Measurements from ENCODE around the gene GRAMD2A.

The GRAMD2A gene

DNA sequence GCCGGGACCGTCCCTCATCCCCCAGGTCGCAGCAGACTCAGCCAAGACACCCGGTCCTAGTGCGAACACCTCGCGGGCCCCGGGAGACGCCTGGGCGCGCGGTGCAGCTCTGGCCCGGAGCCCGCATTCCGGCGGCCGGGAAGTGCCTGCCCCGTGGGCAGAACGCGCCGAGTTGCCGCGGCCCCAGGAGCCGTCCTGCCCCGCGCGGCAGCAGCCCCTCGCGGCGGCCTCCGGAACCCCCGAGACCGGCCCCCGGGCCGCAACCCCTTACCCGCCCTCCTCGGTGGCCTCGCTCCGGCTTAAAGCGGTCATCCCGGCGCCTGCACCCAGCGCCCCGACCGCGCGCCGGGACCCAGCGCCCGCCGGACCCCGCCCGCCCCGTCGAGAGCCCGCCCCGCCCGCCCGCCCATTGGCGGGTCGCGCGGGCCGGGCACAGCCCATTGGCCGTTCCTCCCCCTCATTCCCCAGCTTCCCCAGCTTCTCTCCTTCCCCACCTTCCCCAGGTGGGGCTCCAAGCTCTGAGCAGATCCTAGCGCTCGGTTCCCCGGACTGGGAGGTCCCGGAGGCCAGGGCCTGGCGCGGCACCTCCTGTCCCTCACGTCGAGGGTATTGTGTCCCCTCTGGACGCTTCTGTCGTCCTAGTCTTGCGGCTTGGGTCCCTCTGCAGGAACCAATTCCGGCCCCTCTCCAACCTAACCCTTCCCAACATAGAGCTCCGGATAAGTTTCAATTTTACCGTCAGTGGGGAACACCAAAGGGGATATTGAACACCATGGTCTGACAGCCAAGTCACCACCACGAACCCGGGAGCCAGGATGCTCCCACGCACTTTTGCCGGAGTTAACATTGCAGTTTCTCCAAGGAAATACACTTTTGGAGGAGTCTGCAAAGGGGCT, at the start of gene GRAMD2A:
Gene GRAMD2A (minus strand): TSS at position 328 of the 896 bp plus-strand sequence.
- DNase-seq: peak; percentile 22 to 46

DNA sequence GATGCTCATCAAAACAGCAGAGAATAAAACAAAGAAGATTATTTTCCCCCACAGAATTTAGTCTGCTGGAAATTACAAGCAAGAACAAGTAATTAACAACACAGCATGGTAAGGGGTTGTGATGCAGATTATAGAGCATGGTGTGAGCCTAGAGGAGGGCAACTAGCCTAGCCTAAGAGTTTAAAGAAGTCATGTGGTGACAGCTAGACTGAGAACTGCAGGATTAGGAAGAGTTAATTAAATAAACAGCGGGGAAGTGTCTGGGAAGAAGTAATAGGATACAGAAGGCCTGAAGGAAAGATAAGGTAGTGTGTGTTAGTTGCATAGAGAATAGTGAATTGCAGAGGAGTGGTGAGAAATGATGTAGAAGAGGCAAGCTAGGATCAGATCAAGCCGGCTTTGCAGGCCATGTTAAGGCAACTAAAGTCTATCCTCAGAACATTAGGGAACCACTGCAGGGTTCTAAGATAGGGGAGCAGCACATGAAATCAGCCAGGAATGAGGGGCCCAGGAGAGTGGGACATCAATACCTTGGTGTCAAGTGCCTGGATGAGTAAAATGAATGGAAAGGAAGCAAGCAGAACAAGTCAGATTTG, 45.3 kb upstream of the GRAMD2A start:
- DNase-seq: no peak

DNA sequence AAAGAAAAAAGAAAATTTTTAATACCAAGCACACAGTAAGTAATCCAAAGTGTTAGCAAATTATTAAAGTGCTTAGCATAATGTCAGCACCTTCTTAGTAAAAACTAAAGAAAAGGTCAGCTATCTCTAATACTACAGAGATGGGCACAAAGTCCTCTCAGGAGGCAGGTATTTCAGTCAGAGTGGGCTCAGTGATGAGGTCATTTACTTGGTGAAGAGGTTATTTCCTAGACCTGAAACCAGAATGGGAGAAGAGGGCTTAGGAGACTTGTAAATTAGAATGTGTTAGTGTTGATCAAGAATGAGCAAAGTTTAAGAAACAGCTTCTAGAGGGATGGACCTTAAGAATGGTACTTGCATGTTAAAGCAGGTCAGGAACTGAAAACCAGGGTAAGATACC, 42.1 kb upstream of the GRAMD2A start:
- DNase-seq: no peak

DNA sequence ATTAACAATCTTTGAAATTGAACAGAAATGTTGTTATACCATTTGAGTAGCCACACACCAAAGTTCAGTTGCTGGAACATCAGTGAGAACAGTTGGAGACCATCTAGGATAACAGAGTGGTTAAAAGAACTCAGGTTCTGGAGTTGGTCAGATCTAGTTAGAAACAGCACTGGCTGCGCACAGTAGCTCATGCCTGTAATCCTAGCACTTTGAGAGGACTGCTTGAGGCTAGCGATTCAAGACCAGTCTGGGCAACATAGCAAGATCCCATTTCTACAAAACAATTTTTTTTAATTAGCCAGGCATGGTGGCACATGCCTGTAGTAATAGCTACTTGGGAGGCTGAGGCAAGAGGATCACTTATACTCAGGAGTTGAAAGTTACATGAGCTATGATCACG, 41.0 kb upstream of the GRAMD2A start:
- no peak for DNase-seq

DNA sequence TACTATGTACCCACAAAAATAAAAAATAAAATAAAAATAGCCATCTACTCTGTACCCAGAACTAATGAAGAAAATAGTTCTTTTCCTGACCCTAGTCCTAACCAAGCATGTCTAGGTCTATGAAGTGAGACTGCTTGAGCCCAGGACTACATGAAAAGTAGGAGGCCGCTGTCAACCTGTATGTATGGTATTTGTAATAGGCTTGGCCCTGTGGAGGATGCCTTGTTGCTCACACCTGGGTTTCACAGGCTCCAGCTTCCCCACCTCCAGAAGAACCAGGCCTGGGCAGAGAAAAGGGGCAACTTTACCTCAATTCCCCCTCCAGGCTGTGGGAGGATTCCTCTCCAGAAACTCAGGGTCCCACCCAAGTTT, 40.3 kb upstream of the GRAMD2A start:
- no peak for DNase-seq

DNA sequence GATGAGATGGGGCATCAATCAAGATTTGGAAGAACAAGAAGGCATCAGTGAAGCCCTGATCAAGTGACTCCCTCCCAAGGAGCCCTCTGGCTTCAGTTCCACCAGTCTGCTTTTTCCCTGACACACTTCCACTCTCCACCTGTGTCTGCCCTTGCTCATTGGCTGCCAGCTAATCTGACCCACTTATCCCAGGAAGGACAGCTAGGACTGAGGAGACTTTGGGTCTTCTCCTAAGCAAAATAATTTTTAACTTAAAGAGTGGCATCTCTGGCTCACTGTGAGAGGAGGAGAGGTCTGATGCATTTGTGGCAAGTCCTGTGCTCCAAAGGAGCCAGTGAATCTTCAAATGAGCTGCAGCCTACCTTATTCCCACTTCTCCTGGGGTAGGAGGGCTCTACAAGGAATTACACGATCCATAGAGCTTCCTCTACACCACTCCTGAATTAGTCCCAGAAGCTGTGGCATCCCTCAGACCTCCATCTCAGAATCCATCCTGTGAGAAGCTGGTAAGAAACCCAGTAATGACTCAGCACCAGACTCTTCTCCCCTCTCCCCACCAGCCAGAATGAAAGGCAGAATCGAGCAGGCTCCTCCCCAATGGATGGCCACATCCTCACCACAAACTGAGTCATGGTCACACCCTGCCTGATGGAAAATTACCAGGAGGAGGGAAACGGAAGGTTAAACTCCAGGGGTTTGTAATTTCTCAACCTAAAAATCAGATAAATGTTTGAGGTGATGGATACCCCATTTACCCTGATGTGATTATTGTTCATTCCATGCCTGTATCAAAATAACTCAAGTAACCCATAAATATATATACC, 39.7 kb upstream of the GRAMD2A start:
- DNase-seq: peak; percentile 61 to 70

DNA sequence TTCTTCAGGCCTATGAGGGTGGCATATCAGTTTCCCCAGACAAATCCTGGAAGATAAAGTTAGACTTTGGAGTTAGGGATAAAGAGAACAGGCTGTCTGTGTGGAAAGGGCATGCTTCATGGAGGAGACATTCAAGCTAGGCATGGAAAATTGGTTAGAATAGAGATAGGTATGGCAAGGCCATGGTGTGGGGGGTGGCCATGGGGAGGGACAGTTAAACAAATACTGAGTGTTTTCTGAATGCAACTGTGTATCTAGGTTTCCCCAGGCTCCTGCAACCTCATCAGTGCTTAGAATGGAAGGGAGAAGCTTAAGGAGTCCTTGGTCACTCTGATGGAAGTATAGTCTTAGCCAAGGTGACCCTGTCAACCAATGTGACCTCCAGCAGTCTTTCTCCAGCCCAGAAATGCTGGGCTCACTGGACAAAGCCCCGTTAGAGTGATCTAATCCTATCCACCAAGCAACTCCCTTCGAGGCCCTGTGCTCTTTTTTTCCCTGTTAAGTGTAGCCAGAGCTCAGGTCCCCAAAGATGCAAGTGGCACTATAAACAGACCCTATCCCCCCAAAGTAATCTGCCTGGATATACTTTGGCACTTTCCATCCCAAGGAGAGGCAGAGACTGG, 38.9 kb upstream of the GRAMD2A start:
- DNase-seq: no peak

DNA sequence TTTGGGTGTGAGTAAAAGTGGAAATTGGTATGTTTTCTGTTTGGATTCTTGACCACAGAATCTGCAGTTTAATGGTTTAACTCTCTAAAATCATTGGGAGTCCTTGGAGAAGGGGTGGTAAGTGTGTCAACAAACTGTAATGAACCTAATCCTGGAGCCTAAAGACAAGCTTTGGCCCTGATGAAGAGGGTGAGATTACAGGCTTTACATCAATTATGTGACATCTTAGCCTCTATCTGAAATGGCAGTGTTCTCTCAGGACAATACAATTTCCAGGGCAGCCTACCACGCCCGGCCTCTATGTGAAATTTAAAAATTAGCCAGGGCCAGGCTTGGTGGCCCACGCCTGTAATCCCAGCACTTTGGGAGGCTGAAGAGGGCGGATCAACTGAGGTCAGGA, 37.7 kb upstream of the GRAMD2A start:
- no peak for DNase-seq

DNA sequence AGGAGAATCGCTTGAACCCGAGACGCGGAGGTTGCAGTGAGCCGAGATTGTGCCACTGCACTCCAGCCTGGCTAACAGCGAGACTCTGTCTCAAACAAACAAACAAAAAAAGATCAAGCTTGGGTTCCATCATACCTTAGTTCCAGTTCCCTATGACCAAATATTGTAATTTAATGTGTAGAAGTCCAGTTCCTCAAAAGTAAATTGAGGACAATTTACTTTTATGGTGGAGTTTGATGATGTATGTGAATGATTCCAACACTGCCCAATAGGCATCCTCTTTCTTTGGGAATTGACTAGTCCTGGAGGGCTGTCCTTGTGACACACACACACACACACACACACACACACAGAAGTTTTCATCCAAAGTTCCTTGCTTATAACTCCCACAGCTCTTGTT, 36.2 kb upstream of the GRAMD2A start:
- no peak for DNase-seq

DNA sequence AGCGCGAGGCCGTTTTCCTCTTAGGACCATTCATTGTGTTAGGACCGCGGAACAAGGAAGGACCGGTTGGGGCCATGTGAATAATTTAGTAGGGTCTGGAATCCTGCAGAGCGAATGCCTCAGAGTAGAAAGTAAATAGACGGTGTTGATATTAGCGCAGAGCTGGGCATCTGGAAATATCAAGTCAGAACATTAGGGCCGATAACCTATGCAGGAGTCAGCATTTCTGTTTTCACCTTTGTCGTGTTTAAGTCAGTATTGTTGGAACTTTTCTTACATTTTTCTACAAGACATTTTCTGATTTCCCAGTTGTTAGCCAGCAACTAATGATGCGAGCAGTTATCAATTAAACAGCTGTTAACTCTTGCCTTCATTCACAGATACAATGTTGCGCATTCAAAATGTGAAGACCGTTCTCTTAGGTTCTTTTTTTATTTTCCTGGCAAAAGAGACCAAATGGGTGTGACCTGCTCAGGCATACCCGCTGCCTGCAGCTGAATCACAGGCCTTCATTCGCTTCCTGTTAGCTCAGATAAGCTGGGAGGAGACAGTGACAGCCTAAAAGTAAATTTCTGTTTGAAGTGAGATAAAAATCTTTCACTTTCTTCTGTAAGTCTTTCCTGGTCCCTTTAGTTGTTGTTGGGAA, 34.4 kb upstream of the GRAMD2A start:
- DNase-seq: peak in 1 of 2 donors; percentile 26

DNA sequence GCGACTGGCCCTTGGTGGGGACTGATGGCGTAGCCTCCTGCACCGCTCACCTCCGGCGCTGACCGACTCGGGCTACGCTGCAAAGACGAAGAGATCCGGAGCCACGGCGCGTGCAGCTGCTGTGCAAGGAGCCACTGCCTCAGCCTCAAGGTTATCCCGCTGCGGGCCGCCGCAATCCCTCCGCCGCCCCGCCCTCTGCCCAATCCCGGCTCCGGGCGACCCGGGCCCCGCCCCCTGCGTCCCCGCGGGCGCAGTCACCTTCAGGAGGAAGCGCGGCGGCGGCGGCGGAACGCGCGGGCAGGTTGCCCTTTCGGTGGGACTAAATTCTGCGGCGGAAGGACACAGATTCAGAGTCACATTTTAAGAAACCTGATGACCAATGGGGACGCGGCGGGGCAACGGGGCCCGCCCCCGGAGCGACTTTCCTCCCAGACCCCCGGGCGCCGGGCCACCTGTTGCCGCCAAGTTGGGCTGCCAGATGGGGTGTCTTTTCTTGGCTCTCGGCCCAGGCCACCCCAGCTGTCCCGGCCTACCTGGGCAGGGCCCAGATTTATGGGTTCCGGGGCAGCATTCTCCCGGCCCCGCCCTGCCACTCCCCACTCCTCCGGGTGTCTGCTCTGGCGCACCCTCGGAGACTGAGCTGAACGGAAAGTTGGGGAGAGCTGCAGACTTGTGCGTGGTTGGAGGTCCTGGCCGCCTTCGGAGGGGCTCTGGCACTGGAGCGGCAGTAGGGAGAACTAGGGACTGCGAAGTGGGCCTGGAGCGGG, 33.7 kb upstream of the GRAMD2A start, which contains the start of gene PKM:
Gene PKM (minus strand): TSS at position 125 of the 767 bp plus-strand sequence. CDS start 12,093 bp downstream, outside the sequence.
- DNase-seq: peak; percentile 98

DNA sequence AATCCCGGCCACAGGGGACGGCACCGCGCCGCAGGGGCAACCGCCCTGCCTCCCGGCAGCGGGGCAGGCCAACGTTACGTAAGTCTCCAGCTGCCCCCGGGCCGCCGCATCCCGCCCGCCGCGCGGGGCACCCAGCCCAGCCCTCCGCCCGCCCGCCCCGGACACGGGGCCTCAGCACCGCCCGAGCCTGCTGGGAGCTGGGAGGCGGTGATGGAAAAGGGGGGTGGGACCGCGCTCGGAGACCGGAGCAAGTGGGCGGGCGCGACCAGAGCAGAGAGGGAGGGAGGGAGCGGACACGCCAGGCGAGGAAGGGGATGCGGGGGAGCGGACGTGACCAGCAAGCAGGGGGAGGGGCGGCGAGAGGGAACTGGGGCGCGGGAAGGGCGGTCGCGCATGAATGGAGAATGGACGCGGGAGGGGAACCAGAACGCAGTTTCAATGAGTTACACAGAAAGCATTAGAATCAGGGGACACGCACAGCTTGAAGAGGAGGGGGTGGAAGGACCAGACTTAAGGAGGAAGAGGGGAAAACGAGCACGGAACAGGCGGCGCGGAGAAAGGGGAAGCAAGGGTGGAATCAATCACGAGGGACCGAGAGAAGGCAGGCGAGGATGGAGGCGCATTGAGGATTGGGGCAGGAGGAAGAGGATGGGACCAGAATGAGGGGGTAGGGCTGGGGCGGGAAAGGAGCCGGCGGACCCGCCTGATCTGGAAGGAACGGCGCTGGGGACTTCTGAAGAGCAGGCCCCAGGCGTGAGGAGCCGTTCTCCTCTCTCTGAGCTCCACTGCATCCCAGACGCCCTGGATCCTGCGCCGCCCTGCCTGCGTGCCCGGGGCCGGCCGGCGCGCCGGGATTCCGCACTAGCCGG, 32.8 kb upstream of the GRAMD2A start:
- DNase-seq: peak; percentile 80 to 85

DNA sequence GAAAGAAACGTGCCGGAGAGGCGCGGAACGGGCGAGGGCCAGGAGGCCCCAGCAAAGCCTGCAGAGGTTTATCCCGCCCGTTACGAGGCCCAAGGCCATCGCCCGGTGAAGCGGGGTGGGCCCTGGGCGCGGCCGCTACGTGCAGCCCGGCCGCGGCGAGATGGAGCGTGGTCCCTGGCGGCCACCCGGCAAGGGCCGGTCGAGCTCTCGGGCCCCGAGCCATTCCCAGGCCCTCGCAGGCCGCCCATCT, 32.3 kb upstream of the GRAMD2A start:
- DNase-seq: no peak

DNA sequence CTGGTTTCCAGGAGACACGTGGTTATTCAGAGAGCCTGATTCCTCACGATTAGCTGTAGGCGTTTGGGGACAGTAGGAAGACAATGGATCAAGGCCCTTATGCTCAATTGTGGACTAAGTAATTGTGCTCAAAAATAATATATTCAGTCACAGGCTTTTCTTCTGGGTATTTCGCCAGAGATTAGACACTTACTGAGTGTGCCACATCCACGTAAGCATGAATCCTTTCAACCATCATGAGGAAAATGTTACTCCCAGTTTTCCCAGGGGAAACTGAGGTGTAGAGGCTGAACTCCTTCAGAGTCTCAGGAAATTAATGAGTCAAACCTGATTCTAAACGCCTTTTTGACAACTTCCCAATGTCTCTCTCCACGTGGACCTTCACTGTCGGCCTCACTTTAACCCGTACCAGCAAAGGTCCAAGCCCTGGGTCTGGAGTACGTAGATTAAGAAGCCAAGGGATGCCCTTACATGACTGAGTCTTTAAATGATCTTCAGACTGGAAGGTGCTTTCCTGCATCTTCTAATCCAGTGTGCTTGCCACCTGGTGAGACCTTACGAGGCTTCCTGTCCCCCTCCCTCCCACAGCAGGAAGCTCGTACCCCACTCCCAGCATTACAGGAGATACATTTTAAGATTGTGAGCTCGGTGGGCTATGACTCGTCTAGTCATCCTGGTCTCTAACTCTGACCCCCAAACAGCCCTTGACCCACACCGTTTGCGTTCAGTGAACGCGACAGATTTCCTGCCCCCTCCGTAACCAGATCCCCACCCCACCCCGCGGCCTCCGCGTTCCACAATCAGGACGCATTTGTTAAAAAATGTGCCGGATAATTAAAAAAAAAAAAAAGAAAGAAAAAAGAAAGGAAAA, 31.7 kb upstream of the GRAMD2A start:
- DNase-seq: no peak

DNA sequence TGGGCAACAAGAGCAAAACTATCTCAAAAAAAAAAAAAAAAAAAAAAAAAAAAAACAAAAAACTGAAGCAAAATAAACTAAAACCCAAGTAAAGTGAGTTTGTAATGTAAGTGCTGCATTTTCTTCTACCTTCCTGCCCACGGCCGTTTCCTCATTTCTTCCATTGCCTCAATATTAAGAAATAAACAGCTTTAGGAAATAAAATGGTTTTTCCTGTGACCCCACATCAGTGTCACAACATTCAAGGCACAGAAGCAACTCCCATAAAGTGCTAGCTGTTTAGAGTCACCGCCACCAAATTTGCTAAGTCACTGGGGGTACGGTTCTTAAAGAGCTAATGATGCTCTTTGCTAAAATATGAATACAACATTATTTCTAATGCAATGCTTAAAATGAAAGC, 30.1 kb upstream of the GRAMD2A start:
- no peak for DNase-seq

DNA sequence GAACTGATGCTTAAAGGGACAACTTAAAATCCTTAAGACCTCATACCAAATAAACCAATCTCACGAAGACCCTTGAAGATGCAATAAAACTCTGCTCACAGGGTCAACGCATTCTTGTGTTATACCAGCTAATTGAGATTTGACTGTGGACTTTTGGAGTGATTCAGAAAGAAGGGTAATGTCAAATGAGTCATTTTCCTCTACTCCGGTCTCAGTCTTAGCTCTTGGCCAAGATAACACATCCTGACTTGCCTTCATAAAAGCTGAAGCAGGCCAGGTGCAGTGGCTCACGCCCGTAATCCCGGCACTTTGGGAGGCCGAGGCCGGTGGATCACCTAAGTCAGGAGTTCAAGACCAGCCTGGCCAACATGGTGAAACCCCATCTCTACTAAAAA, 29.6 kb upstream of the GRAMD2A start:
- DNase-seq: peak; percentile 43 to 46

DNA sequence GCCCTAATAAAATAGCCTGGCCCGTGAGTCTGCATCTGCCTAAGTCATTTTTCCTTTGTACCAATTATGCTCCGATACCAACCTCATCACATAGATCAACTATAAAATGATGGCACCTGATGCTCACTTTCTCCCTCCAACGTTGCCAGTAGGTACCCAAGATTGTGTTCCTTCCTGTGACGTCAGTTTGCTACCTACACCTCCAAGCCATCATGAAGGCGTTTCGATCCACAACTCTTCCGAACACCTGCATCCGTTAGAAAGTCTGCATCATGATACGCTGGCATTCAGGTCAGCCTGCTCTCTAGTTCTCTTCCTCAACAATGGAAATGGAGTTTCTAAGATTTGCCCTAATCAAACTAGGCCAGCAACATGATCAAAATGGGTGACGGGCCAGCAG, 25.7 kb upstream of the GRAMD2A start:
- no peak for DNase-seq

DNA sequence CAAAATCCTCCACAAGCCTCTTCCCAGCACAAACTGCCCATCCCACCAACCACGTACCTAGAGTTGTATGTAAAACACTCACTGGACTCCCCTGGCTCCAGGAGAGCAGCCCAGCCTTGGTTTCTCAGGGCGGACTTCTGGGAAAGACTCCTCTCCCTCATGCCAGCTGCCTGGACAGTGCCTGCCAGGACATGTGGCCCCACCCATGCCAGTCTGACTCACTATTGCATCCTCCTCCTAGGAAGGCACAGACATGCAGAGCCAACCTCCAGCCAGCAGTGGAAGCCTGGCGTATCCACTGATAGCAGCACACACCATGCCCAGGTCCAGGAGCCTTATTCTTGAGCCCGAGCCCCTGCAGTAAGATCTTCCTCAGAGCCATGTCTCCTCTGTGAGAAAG, 24.8 kb upstream of the GRAMD2A start:
- DNase-seq: no peak

DNA sequence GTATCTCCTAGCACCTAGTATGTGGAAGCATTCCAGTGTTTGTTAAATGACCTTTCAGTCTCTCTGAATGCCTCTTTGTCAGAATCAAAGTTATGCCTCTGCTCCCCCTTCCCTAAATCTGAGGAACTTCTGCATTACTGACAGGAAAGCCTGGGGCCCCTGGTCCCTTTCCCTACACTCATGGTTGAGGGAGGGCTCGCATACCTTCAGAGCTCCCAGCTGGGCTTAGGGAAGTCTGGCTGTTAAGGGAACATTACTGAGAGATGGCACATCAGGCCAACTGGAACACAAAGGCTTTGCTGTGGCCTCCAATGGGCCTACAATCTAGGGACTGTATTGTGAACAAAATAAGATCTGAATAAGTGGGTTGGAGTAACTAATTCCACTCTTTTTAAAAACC, 23.1 kb upstream of the GRAMD2A start:
- no peak for DNase-seq

DNA sequence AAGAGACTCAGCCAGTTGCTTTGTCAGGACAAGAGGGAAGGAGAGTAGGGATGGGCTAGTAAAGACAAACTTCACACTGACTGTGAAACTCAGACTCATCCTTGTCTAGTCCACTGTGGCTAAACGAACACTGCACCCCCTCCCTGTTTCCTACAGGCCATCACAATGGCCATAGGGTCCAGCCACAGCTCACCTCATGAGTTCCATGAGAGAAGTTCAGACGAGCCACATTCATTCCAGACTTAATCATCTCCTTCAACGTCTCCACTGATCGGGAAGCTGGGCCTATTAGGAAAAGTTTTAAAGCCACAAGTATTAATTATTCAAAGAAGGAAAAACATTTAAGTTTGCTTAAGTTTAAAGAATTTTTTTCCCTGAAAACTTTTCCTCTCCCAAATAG, 19.6 kb upstream of the GRAMD2A start:
- DNase-seq: no peak

All from stimulated activated CD4-positive, alpha-beta T cell treated with anti-CD3 and anti-CD28 coated beads, Interleukin-2, amount 100 ng/mL, for 48 hours (primary cell).